NCI-H2029 (cell line): ENCODE data around the gene TEX35.

Experiments
- DNase-seq: peaks from one replicate; lab custom pipeline; 2025; lab: John Stamatoyannopoulos, UW

TEX35 gene

DNA sequence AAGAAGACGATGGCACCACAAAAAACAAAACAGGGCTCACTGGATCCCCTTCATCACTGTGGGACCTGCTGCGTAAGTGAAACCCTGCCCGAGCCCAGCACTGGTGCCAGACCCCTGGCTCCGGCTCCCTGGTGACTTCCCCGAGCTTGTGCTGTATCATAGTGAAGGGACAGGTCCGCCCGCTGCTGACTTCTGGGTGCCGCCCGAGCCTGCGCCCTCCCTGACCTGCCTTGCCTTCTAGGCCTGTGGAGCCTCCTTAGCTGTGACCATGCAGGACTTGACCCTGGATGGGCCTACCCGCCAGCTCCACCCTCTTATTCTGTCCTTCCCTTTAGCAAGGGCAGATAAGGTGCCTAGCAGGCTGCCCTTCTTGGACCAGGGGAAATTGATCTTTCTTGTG, 7.9 kb downstream of the TEX35 start:
- DNase-seq: no peak

DNA sequence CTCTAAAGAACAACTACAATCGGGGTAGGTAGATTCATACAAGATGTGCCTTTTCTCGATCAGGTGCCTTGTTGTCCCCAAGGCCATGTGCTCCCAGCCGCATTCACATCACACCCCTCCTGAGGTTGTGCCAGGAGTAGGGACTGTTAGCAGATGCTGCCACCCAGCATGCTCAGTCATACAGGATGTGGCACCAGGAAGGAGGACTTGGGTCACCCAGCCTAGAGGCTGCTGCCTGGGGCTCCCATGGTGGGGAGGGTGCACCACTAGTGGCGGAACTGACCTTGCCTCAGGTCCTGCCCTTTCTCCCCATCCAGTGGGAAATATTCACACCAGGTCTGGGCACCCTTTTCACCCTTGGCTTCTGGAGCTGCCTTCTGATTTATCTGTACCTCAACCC, 8.3 kb downstream of the TEX35 start:
- no peak for DNase-seq

DNA sequence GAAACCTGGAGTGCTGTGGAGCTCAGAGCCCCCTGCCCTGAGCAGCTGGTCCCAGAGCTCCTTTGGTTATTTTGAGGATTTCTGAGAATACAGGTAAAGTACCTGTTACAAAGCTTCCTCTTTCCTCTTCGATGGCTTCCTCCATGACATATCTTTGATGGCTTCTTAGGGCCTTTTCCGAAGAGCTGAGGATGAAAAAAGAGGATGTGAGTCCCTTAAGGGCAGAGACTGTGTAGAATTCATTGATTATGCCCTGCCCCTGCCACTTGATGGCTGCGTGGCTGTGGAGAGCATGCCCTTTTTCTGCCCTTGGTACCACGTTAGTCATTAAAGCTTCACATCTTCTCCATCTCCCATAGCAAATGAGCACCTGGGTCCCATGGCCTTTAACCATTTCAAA, 14.2 kb downstream of the TEX35 start:
- no peak for DNase-seq

DNA sequence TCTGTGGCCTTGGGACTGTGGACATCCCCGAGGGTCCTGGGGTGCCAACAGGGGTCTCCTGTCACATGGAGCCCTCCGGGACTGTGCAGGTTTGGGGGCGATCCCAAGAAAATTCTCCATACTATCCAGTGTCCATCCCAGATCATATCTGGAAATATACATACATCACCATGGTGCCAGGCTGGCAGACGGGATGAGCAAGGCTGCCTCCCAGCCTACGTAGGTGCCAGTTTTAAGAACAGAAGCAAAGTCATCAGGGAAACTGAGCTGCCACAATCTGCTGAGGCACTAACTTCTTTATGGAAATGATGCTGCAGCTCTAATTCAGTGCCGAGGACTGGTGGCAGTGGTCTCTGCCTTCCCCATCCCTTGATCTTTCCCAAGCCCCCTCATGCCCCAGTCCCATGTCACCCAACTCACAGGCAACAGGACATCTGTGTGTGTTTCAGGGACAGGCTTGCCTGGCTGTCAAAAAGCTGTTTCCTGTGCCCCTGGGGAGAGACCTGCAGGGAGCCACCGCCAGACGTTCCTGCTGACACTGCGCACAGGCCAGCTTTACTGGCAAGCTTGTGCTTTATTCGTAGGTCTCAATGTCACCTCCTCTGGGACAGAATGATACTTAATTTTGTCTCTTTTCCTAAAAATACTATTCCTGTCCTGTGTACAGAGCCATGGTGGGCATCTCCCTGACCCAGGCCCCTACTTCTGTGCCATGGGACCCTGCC, 15.5 kb downstream of the TEX35 start:
- no peak for DNase-seq

DNA sequence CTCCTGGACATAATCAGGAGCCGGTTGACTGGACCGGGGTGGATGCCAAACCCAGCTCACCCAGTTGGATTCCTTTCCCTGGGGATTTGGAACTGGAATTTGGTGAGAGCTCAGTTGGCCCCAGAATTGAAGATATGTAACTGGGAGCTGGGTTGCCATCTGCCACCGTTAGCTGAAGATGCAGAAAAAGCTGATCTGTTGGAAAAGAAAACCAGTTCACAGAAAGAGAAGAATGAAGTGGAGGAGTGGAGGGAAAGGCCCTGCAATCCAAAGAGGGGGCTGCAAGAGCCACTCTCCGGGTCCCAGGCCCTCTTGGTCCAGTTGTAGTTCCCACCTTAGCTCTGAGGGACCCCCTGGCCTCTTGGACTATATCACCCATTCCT, 16.0 kb downstream of the TEX35 start:
- no peak for DNase-seq

DNA sequence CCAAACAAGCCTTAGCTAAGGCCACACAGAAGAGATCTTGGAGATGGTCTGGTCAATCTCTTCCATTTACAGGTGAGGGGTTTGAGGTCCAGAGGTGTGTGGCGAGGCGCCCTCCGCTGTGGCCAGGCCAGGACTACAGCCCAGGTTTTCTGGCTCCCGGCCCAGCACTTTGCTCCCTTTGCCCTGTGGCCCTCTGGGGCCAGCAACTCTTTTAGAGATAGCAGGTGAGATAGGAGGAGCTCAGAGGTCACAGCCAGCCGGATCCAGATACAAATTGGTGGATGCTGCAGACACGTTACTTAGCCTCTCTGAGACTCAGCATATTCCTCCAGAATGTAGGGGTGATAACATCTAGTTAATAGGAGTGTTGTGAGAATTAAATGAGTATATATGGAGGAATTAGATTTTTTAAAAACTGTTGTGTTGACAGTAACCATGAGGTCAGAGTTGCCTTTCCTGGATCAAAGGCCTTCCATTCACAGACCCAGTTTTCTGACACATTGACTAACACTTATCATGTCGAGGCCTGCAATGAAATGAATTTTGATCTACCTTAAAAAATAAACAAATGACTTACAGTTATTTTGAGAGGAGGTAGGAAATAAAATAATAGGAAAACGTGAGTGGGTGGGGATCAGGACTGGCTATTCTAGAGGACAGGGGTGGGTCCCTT, 16.6 kb downstream of the TEX35 start:
- no peak for DNase-seq

DNA sequence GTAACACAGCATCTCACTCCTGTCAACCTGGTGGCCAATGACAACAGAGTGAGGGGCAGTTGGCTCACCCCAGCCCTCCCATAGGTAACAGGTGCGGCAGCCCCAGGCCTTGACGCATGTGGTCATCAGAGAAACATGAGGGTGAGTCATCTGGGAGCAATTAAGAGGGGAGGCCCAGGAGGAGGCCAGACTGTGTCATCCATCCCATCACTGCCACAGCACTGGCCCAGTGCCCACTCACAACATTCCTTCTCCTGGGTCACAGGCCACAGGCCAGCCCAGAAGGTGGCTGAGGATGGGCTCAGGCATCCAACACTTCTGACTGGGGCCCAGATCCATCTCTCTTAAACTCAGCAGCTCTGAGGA, 17.1 kb downstream of the TEX35 start:
- no peak for DNase-seq

DNA sequence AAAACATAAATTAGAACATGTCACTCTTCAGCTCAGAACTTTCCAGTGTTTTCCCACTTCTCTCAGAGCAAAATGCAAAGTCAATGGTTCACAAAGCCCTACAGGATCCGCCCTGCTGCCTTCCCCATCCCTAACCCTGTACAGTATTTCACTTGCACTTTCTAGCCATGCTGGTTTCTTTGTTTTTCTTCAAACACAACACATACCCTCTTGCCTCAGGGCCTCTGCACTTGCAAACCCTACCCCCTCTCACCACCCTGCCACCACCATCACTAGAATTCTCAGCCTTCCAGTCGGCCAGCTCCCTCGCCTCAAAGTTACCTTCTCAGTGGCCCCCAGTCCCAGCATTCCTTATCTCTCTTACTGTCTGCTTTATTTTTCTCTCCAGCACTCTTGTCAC, 17.6 kb downstream of the TEX35 start:
- no peak for DNase-seq

DNA sequence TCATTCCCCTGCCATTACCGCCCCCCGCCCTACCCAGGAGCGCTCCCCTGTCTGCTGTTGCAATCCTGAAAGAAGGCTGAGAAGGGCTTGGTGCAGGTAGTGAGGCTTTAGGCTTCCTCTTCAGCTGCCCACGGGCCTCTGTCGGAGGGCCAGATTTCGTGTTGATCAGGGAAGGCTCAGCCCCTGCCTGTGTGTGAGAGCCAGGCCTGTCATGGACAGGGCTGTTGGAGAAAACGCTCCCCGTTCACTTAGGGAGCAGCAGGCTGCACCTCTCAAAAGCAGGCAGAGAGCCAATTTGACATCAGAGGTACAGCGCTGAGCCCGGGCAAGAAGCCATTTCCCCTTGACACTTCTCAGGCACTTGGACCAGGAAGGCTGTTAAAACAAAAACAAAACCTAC, 19.0 kb downstream of the TEX35 start:
- DNase-seq: no peak

DNA sequence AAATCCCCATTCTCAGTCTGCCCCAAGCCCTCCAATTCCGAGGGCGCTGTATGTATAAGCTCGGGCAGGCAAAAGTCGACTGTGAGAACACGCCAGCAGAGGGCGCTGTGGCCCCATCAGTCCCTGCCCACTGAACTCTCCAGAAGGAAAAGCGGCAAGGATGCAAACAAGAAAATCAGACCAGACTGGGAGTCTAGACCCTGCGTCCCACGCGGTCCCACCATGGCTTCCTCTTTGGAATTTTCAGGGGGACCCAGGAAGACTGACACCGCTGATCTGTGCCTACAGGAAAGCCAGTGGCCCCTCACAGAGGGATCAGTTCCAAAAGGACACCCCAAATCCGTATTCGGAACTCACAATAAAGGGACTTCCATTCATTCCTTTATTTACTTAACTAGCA, 19.5 kb downstream of the TEX35 start:
- no peak for DNase-seq

DNA sequence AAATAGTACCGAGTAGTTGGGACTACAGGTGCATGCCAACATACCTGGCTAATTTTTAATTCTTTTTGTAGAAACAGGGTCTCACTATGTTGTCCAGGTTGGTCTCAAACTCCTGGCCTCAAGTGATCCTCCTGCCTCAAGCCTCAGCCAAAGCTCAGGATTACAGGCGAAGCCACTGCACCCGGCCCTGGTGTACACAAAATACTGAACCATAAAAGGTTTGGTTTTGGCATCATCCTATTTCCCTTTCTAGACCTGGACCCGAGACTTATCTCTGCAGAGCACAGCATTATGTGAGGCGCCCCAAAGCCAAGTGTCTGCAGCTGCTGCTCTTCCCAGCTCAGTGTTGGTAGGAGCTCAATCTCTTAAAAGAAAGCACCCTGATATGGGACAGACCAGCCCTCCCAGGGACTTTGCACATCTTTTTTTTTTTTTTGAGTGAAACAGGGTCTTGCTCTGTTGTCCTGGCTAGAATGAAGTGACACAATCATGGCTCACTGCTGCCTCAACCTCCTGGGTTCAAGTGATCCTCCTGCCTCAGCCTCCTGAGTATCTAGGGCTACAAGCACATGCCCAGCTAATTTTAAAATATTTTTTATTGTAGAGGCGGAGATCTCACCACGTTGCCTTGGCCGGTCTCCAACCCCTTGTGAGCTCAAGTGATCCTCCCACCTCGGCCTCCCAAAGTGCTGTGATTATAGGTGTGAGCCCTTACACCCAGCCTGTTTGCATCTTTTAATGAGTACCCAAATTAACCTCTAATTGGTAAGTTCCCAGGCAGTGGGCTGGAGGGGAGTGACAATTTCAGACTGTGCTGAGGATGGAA, 20.4 kb downstream of the TEX35 start:
- DNase-seq: no peak

DNA sequence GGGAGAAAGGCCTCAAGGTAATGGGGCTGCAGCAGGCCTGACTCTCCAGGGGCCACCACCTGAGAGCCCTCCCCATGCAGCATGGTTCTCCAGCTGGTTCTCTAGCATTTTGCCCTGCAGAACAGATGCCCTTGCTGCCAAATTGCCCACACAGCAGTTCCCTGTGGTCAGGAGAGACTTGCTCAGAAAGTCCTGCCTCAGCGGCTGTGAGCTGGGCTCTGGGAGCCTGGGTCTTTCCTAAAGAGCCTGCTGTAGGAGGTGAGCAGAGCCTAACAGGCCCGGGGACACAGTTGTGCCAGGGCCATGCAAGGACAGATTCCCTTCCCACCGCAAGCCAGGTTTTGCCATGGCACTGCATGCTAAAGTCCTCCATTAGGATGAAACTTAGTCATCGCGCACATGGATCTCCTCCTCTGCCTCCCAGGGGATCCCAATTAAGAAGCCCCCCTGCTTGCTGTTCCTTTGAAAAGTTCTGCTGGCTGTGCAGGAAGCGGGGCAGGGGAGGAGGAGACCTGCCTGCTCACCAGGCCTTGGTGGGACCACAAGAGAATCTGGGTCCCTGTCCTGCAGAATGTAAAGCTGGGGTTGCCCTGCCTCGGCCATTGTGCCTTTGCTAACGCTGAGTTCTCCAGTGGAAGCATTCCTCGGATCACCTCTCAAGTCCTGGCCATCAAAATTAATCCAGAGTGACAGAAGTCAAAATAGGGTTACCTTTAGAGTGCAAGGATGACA, 21.4 kb downstream of the TEX35 start:
- DNase-seq: no peak

DNA sequence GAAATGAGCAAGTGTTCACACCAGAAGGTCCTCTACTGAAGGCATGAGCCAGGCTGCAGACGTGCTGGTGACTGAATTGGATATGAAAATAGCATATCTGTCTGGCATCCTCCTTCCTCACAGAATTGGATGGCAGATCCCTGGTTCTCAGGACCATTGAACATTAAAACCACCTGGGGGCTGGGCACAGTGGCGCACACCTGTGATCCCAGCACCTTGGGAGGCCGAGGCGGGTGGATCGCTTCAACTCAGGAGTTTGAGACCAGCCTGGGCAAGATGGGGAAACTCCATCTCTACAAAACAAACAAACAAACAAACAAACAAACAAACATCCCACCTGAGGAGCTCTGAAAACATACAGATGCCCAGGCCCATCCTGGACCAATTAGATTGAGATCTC, 23.4 kb downstream of the TEX35 start:
- no peak for DNase-seq

DNA sequence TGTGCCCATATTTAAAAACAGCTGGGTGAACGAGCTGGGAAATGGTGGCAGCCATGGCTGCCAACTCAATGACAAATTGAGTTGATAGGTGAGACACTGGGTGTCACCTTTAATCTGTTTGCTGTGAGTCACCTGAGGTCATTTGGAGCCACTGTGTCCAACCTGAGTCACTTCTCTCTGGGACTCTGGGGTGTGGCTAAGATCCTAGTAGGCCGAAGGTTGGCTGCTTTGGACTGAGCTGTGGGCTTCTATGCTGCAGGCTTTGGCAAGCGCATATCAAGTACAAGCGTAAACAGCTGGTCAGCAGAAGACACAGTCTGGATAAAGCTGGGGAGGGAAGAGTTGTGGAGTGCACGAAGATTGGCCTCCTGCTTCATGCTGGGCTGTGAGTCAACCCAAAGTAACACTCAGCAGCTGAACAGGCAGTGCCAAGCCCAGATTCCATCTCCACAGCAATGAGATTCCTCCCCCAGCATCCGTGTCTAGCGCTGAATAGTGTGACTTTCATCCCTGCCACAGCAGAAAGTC, 24.0 kb downstream of the TEX35 start:
- no peak for DNase-seq

DNA sequence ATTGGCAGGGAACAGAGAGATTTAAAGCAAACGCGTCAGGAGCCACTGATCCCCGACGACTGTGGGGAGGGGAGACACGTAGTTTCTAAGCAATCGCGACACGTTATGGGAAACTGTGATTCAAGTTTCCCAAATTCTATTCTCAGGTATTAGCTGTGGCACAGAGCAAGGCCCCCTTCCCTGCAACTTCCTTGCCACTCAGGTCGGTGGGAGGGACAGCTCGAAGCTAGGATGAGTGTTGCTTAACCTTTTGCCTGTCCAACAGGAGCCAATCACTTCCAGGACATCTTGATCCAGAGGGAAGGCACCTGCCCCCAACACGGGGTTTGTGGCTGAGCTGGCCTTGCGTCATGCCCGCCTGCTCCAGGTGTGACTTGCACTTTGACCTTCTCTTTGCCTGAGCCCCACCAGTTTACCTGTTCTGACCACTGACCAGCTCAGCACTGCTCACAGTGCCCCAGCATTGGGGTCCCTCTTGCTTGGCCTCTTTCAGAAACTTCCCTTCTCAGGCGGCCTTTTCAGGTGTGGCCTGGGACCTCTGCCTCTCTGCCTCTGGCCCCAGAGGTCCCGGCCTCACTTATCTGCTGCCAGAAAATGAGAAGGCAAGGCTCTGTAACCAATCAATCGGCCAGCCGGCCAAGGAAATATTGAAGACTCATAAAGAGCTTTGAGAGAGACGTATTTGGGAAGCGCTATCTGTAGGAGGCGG, 24.6 kb downstream of the TEX35 start:
- no peak for DNase-seq

DNA sequence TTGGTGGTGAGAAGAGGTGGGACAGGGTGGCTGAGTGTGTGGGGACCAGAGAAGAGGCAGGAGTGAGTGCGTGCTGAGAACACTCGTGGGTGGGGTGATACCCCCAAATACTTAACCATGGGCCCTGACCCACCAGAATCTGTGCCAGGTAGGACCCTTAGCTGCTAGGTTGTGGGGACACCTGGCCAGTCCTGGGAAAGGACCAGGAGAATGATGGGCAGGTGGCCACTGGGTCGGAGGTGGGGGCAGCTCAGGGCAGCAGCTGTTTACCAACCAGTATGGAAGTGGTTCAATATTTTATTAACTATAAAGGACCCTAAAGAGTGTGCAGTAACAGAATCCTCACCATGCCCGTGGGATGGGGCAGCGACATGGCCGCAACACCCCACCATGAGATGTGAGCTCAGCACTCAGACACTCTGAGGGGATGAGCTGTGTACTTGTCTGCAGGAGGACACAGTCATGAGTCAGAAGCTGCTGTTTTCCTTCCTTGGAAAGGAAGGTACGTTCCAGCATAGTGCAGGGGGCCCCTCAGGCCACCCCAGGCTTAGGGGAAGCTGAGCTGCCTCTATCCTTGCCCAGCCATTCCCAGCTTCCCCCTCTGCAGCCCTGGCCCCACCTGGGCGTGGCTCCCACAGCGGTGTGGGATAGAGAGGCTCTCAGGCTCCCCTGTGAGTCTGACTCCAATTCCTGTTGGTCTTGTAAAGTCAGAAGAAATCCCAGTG, 25.4 kb downstream of the TEX35 start:
- DNase-seq: no peak

DNA sequence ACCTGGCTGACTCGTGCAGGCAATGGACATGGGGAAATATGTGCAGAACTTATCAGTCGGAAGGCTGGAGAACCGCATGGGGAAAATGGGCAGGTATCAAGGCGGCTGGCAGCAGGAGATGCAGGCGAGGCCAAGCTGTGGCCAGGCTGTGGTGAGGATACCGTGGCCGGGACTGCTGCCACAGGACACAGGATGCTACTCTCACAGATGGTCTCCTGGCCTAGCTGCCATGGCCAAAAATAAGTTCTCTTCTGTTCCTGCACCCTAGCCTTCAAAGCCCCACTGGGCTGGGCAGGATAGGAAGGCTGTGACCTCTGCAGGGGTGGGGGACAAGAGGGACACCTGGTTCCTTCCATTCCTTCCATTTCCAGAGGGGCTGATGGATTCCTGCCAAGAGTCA, 26.4 kb downstream of the TEX35 start:
- DNase-seq: no peak

DNA sequence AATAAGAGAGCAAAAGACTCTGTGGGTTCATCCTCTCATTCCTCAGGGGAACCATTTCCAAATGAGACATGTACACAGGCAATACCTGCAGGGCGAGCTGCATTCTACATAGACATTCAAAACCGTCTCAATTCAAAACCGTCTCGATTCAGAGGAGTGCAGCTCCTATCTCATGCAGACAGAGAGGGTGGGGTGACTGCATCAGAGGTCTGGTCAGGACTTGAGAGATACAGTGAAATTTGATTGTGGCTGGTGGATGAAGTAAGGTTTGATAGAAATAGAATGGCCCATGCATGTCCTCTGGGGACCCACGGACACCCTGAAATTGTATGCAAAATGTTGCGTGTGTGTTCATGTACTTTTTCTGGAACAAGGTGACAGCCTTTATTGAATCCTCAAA, 27.3 kb downstream of the TEX35 start:
- DNase-seq: no peak

DNA sequence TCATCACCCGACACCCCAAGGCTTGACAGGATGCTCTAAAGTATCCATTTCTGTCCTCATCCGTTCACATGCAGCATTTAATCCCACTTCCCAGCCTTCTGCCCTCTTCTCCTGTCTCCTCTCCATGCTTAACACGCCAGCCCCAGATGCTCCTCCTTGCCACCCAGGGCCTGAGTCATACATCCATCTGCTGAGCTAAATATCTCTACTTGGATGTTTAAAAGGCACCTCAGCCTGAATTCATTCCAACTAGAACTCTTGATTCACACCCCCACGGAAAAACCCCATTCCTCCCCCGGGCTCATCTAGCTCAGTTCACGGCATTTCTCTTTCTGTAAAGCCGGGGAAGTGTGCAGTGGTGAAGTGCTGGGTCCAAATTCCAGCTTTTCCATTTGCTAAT, 27.7 kb downstream of the TEX35 start:
- no peak for DNase-seq

DNA sequence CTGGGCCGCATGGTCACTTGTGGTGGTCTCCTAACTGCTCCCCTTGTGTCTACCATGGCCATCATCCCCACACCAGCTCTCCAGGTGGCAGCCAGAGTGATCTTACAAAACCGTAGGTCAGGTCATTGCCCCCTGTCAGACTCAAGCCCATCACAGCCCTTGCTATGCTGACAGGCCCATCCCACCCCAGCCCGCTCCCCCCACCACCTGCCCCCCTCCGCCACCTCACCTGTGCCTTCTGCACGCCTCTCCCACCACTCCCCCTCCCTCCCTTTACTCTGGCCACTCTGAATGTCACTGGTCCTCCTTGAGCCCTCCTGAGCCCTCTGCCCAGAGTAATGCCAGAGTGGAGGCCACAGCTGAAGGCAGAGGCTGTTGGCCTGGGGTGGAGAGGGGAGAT, 28.5 kb downstream of the TEX35 start:
- no peak for DNase-seq
